ENCODE measurements around the gene CFDP1.

The CFDP1 gene

GRCh38 chr16:75416904-75417565, 16.3 kb downstream of the CFDP1 start:
- no peak for TF ChIP-seq CTCF (IDR thresholded peaks at IDR 0.05; ENCODE audit: borderline replicate concordance, insufficient read depth, low read depth, low read length)
- no peak overlapping the region for H3K4me3 ChIP-seq (ENCODE audit: low read depth, low read length)

GRCh38 chr16:75415169-75415905, 18.0 kb downstream of the CFDP1 start:
- TF ChIP-seq CTCF (IDR thresholded peaks at IDR 0.05; ENCODE audit: borderline replicate concordance, insufficient read depth, low read depth, low read length), result no peak
- H3K4me3 ChIP-seq (ENCODE audit: low read depth, low read length), result no peak overlapping the region

- no peak overlapping the region for H3K4me3 ChIP-seq (ENCODE audit: low read depth, low read length)
- no peak for TF ChIP-seq CTCF (IDR thresholded peaks at IDR 0.05; ENCODE audit: borderline replicate concordance, insufficient read depth, low read depth, low read length)
Observed at GRCh38 chr16:75413951-75414350, 19.4 kb downstream of the CFDP1 start.

- TF ChIP-seq CTCF (IDR thresholded peaks at IDR 0.05; ENCODE audit: borderline replicate concordance, insufficient read depth, low read depth, low read length), result no peak
Observed at GRCh38 chr16:75406943-75407342, 26.4 kb downstream of the CFDP1 start.

GRCh38 chr16:75402821-75403475, 30.4 kb downstream of the CFDP1 start:
- H3K4me3 ChIP-seq (ENCODE audit: low read depth, low read length), result no peak overlapping the region
- TF ChIP-seq CTCF (IDR thresholded peaks at IDR 0.05; ENCODE audit: borderline replicate concordance, insufficient read depth, low read depth, low read length), result peak; percentile 21; the same call in 1 of the 2 replicates

More at GRCh38 chr16:75406943-75407342, 26.4 kb downstream of the CFDP1 start:
- H3K4me3 ChIP-seq (ENCODE audit: low read depth, low read length), result no peak overlapping the region

- no peak for TF ChIP-seq CTCF (IDR thresholded peaks at IDR 0.05; ENCODE audit: borderline replicate concordance, insufficient read depth, low read depth, low read length)
Observed at GRCh38 chr16:75402159-75402820, 31.0 kb downstream of the CFDP1 start.

More at GRCh38 chr16:75402159-75402820, 31.0 kb downstream of the CFDP1 start:
- H3K4me3 ChIP-seq (ENCODE audit: low read depth, low read length), result no peak overlapping the region
